Endodermal cell (in vitro differentiated cells): ENCODE data around the gene TMTC1. TPM values are rescaled to one million over a fixed set of nuclear protein-coding genes. Genes with fewer than 3 reads are reported as not detected.

Experiments
- DNase-seq: peaks from one replicate; pipeline ENCODE4 v3.0.0-alpha.2; 2017
- H3K27ac ChIP-seq: 2 replicates; pipeline ENCODE4 v1.5.1; 2013; ENCODE audit warnings: mild to moderate bottlenecking, low read depth, low read length, moderate library complexity
- H3K27me3 ChIP-seq: 2 replicates; pipeline ENCODE4 v1.6.1; 2013; ENCODE audit warnings: mild to moderate bottlenecking, low read length, moderate library complexity; ENCODE audit not compliant: insufficient read depth, control insufficient read depth, poor library complexity, severe bottlenecking
- H3K36me3 ChIP-seq: 2 replicates; pipeline ENCODE4 v1.7.0; 2013; ENCODE audit warnings: mild to moderate bottlenecking, low read length, moderate library complexity; ENCODE audit not compliant: control insufficient read depth, insufficient read depth
- H3K4me1 ChIP-seq: one replicate; pipeline ENCODE4 v1.7.0; 2013; ENCODE audit warnings: low read length; ENCODE audit not compliant: control insufficient read depth, insufficient read depth
- H3K4me3 ChIP-seq: 2 replicates; pipeline ENCODE4 v1.5.1; 2013; ENCODE audit warnings: mild to moderate bottlenecking, low read length, moderate library complexity
- H3K9ac ChIP-seq: 2 replicates; pipeline ENCODE4 v1.6.1; 2013; ENCODE audit warnings: mild to moderate bottlenecking, low read length, moderate library complexity; ENCODE audit not compliant: poor library complexity, severe bottlenecking; ENCODE audit errors: extremely low read depth
- H3K9me3 ChIP-seq: 2 replicates; pipeline ENCODE4 v1.6.1; 2013; ENCODE audit warnings: mild to moderate bottlenecking, low read length, moderate library complexity; ENCODE audit not compliant: control insufficient read depth
- H3K27ac Mint-ChIP-seq: 2 replicates; pipeline ENCODE4 v1.8.0; 2020; ENCODE audit warnings: mixed read lengths
- H3K27me3 Mint-ChIP-seq: 2 replicates; pipeline ENCODE4 v1.8.0; 2021; ENCODE audit warnings: mild to moderate bottlenecking, mixed read lengths; ENCODE audit not compliant: insufficient read depth
- H3K36me3 Mint-ChIP-seq: 2 replicates; pipeline ENCODE4 v1.8.0; 2020; ENCODE audit warnings: low read depth, mixed read lengths
- H3K4me1 Mint-ChIP-seq: 2 replicates; pipeline ENCODE4 v1.8.0; 2020; ENCODE audit warnings: mixed read lengths
- H3K4me3 Mint-ChIP-seq: 2 replicates; pipeline ENCODE4 v1.8.0; 2020; ENCODE audit warnings: mild to moderate bottlenecking, moderate library complexity, mixed read lengths
- H3K9me3 Mint-ChIP-seq: 2 replicates; pipeline ENCODE4 v1.8.0; 2020; ENCODE audit warnings: mild to moderate bottlenecking, mixed read lengths
- WGBS, 2 experiments: methylation state at CpG; one replicate each; pipeline versions ENCODE4 v1.1.5 to v1.1.7; 2013; ENCODE audit warnings: missing lambda C conversion rate in 2 of 2, mixed read lengths in 1 of 2; ENCODE audit not compliant: insufficient coverage in 1 of 2, insufficient read length in 1 of 2; 5-methylcytosine and 5-hydroxymethylcytosine counted together
- total RNA-seq, 2 donors: library from RNA; stranded (reverse); fragmentation: NEBNext Ultra II Directional in 1 of 2; extraction: Animal tissue kit (Norgen Biotek cat#: 25700) in 1 of 2; gene quantifications; 2 replicates in 1 of 2; 3 replicates in 1 of 2; pipeline ENCODE4 v1.2.1, GENCODE V29; 2021
- TF ChIP-seq, protein P1 (sequence below): fragments of 200-600 bp; sonication (generic); conservative IDR thresholded peaks from 2 replicates; pipeline ENCODE4 v1.5.0; 2021; ENCODE audit warnings: antibody characterized with exemption, mild to moderate bottlenecking

Gene TMTC1
- total RNA-seq, 2 donors from 2014 or later, result 31.6 to 71.0 TPM

DNA sequence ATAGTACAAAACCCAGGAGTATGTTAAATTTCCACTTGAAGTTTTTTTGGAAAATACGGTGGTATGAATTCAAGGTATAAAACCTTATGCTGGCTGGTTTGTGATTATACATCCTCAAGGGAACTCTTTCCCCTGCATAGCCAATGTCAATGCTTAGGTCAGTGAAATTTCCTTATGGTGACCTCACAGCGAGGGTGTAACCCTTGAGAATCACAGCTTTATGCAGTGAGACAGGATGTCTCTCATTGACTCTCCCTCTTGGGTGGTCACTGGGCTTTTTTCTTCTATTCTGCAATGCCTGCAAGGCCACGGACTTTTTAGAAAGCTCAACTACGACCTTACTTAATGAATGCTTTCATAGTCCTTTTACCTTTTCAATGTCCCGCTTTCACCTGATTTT is 64.4 kb downstream of the TMTC1 start:
- Histone ChIP-seq H3K27me3 (no peaks in the 10 kb centered on the region), H3K4me1 (no peaks in the 10 kb centered on the region), H3K27ac (no peak overlapping the region), H3K9me3 (no peaks in the 10 kb centered on the region), H3K36me3 (peaks cover 10% of the 10 kb centered on the region), H3K9ac (no peak overlapping the region), H3K4me3 (no peak overlapping the region)
- no peak overlapping the region for H3K27ac Mint-ChIP-seq
- H3K4me1 Mint-ChIP-seq, result no peaks in the 10 kb centered on the region
- no peaks in the 10 kb centered on the region for H3K27me3 Mint-ChIP-seq
- H3K4me3 Mint-ChIP-seq, result no peak overlapping the region
- DNase-seq, result no peak
- 43 to 68% methylated on average over 2 to 5 of the region's 5 CpGs for WGBS, 2 experiments
- H3K36me3 Mint-ChIP-seq, result peaks cover 41% of the 10 kb centered on the region
- TF ChIP-seq, protein P1, sequence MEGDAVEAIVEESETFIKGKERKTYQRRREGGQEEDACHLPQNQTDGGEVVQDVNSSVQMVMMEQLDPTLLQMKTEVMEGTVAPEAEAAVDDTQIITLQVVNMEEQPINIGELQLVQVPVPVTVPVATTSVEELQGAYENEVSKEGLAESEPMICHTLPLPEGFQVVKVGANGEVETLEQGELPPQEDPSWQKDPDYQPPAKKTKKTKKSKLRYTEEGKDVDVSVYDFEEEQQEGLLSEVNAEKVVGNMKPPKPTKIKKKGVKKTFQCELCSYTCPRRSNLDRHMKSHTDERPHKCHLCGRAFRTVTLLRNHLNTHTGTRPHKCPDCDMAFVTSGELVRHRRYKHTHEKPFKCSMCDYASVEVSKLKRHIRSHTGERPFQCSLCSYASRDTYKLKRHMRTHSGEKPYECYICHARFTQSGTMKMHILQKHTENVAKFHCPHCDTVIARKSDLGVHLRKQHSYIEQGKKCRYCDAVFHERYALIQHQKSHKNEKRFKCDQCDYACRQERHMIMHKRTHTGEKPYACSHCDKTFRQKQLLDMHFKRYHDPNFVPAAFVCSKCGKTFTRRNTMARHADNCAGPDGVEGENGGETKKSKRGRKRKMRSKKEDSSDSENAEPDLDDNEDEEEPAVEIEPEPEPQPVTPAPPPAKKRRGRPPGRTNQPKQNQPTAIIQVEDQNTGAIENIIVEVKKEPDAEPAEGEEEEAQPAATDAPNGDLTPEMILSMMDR, result no peak
- no peaks in the 10 kb centered on the region for H3K9me3 Mint-ChIP-seq

DNA sequence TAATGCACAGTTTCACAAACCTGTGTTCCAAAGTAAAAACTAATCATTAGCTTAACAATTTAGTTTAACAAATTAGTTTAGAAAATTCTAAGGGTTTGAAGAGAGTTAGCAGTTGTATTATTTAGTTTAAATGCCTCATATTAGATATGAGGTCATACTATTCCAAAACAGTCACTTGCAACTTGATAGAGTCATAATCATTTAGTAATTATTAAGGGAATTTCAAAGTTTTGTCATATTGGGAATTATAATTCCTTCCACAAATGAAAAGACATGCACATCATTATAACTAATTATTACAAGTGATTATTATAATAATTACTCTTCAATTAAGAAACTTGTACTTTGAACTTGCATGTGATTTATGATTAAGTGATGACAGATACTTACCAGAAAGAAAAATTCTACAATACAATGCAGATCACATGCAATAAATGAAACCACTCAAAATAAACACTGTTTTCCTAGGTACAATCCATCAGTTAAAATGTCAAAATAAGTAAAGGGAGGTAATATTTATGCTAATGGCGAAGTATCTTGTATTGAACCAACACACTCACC is 66.1 kb downstream of the TMTC1 start:
- Histone ChIP-seq H3K4me3 (no peak overlapping the region), H3K36me3 (peaks cover 10% of the 10 kb centered on the region), H3K9me3 (no peaks in the 10 kb centered on the region), H3K27ac (no peak overlapping the region), H3K27me3 (no peaks in the 10 kb centered on the region), H3K4me1 (no peaks in the 10 kb centered on the region), H3K9ac (no peak overlapping the region)
- no peak for DNase-seq
- Mint-ChIP-seq H3K9me3 (no peaks in the 10 kb centered on the region), H3K27me3 (no peaks in the 10 kb centered on the region), H3K36me3 (peaks cover 35% of the 10 kb centered on the region), H3K4me1 (no peaks in the 10 kb centered on the region), H3K4me3 (no peak overlapping the region), H3K27ac (no peak overlapping the region)
- TF ChIP-seq, protein P1, result no peak
- WGBS, 2 experiments, result no CpG with 5 or more reads among the region's 1 CpG

DNA sequence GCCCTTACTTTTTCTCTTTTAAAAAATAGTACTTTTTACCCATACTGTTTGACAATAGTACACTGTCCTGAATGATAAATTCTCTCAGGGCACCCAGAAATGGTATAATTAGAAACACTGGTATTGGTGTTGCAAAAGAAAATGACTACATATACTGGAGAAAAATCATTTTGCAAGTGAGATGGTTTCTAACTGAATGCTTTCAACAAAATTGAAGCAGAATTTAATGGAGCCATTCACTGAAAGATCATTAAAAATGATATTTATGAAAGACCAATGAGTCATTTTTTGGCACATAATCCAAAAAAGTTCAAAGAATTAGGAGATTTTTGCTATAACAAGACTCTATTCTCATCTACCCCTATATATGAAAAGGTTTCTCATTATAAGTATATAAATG is 68.8 kb downstream of the TMTC1 start:
- Mint-ChIP-seq H3K4me1 (peaks cover 3% of the 10 kb centered on the region), H3K36me3 (peaks cover 29% of the 10 kb centered on the region), H3K27me3 (no peaks in the 10 kb centered on the region), H3K27ac (no peak overlapping the region), H3K9me3 (no peaks in the 10 kb centered on the region), H3K4me3 (no peak overlapping the region)
- no peaks in the 10 kb centered on the region for H3K4me1 ChIP-seq
- H3K27ac ChIP-seq, result no peak overlapping the region
- no peak overlapping the region for H3K9ac ChIP-seq
- H3K4me3 ChIP-seq, result no peak overlapping the region
- TF ChIP-seq, protein P1, result no peak
- H3K36me3 ChIP-seq, result peaks cover 7% of the 10 kb centered on the region
- DNase-seq, result no peak
- H3K27me3 ChIP-seq, result no peaks in the 10 kb centered on the region
- H3K9me3 ChIP-seq, result no peaks in the 10 kb centered on the region
